OCI-LY7 (cell line): Measurements from ENCODE around the gene ZNF488. TPM values are rescaled to one million over a fixed set of nuclear protein-coding genes. Genes with fewer than 3 reads are reported as not detected.

Experiments
- BruUV-seq: library from RNA; stranded (reverse); fragments of 400-500 nt; replicated peaks from 2 replicates; lab custom pipeline; 2021; lab: Mats Ljungman, UMichigan
- CTCF ChIA-PET: fragments of 300-600 bp; sonication (Branson Sonifier 250); formaldehyde crosslinking; loops from one replicate; lab custom pipeline; 2022; ENCODE audit warnings: antibody characterized with exemption; ENCODE audit not compliant: unreplicated experiment; lab: Charles Lee
- POLR2A ChIA-PET: fragments of 300-600 bp; sonication (Branson Sonifier 250); formaldehyde crosslinking; loops from one replicate; lab custom pipeline; 2022; ENCODE audit warnings: antibody characterized with exemption; lab: Charles Lee
- DNase-seq: peaks from one replicate; pipeline ENCODE4 v3.0.0-alpha.2; 2015; ENCODE audit warnings: low spot score
- H2AFZ ChIP-seq: fragments of 200-600 bp; sonication (generic), shearing (Covaris generic); 2 replicates; pipeline ENCODE4 v1.6.1; 2014; ENCODE audit warnings: mild to moderate bottlenecking, antibody characterized with exemption, low read length, moderate library complexity
- H3K27ac ChIP-seq: fragments of 200-600 bp; sonication (generic); 2 replicates; pipeline ENCODE4 v1.5.1; 2014; ENCODE audit warnings: mixed run types, low read depth, mild to moderate bottlenecking, moderate library complexity, low read length, inconsistent platforms; ENCODE audit not compliant: poor library complexity, severe bottlenecking
- H3K36me3 ChIP-seq: fragments of 200-600 bp; sonication (generic); 2 replicates; pipeline ENCODE4 v1.6.1; 2014; ENCODE audit warnings: mild to moderate bottlenecking, antibody characterized with exemption, low read length, moderate library complexity, mixed read lengths; ENCODE audit not compliant: insufficient read depth
- H3K4me1 ChIP-seq: fragments of 200-600 bp; sonication (generic); 2 replicates; pipeline ENCODE4 v1.5.1; 2014; ENCODE audit warnings: mild to moderate bottlenecking, low read length; ENCODE audit not compliant: insufficient read depth, poor library complexity, severe bottlenecking
- H3K4me2 ChIP-seq: fragments of 200-600 bp; sonication (generic); 2 replicates; pipeline ENCODE4 v1.6.1; 2014; ENCODE audit warnings: mild to moderate bottlenecking, low read length
- H3K4me3 ChIP-seq: fragments of 200-600 bp; sonication (generic); 2 replicates; pipeline ENCODE4 v1.5.1; 2014; ENCODE audit warnings: mild to moderate bottlenecking, low read depth, low read length; ENCODE audit not compliant: poor library complexity, severe bottlenecking
- H3K79me2 ChIP-seq: fragments of 200-600 bp; sonication (generic); 2 replicates; pipeline ENCODE4 v1.6.1; 2016; ENCODE audit warnings: low read depth, mild to moderate bottlenecking, low read length, moderate library complexity, mixed read lengths; ENCODE audit not compliant: insufficient read depth
- H3K9me2 ChIP-seq: fragments of 200-600 bp; sonication (generic); 2 replicates; pipeline ENCODE4 v1.6.1; 2016; ENCODE audit warnings: mild to moderate bottlenecking, low read length, mixed read lengths; ENCODE audit not compliant: insufficient read depth
- H3K9me3 ChIP-seq: fragments of 200-600 bp; sonication (generic); 2 replicates; pipeline ENCODE4 v1.6.1; 2014; ENCODE audit warnings: mild to moderate bottlenecking, mixed run types, low read length, mixed read lengths
- H4K20me1 ChIP-seq: fragments of 200-600 bp; sonication (generic); 2 replicates; pipeline ENCODE4 v1.6.1; 2014; ENCODE audit warnings: mild to moderate bottlenecking, antibody characterized with exemption, low read length, moderate library complexity, mixed read lengths; ENCODE audit not compliant: insufficient read depth
- EZH2phosphoT487 ChIP-seq: fragments of 200-600 bp; sonication (generic); IDR thresholded peaks from 2 replicates; pipeline ENCODE4 v1.6.1; 2018; ENCODE audit warnings: low read depth, borderline replicate concordance, mild to moderate bottlenecking, mixed run types, antibody characterized with exemption, low read length, moderate library complexity, mixed read lengths
- intact Hi-C: fragments of 100-400 bp; cut with micrococcal nuclease; formaldehyde crosslinking; loops from one replicate; pipeline ENCODE4 v1.10.0; 2022; ENCODE audit not compliant: unreplicated experiment
- total RNA-seq, 2 experiments: library from RNA; depleted of rRNA in 1 of 2; stranded (reverse); fragments of >200 nt in 1 of 2; shearing (Covaris generic) in 1 of 2; gene quantifications; 2 replicates each; pipeline ENCODE4 v1.2.3, GENCODE V29; 2014 to 2022
- TF ChIP-seq, protein P1 (sequence below): fragments of 200-600 bp; sonication (generic); conservative IDR thresholded peaks from 2 replicates; pipeline ENCODE4 v1.5.1; 2014; ENCODE audit warnings: mild to moderate bottlenecking, antibody characterized with exemption, low read length, moderate library complexity, mixed read lengths

The ZNF488 gene
- total RNA-seq, 2 experiments from 2014 or later: 0.06 to 0.34 TPM

DNA sequence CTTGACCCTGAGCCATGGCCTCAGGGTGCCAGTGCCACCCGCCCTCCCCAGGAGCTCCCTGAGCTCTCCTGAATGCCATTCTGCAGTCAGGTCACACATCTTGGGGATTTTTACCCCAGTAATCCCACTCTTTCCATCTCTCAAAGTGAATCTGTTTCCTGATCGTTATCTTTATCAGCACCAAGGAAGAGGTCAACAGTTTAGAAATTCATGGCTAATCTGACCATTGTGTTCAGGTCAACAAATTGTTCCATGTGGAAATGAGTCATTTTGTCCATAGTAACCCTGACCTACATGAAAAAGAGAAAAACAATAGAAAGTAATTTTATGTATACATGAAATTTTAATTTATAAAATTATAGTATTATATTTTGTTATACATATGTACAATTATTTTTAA, 28.8 kb upstream of the ZNF488 start:
- Histone ChIP-seq H3K27ac (no peak overlapping the region), H3K36me3 (no peaks in the 10 kb centered on the region), H3K4me2 (no peak overlapping the region), H4K20me1 (no peaks in the 10 kb centered on the region), H3K79me2 (no peaks in the 10 kb centered on the region), H3K4me1 (peaks cover 11% of the 10 kb centered on the region), H3K9me3 (no peaks in the 10 kb centered on the region), H2AFZ (no peak overlapping the region), H3K9me2 (no peaks in the 10 kb centered on the region), H3K4me3 (no peak overlapping the region)
- DNase-seq: no peak
- intact Hi-C loops: no loop called here
- ChIA-PET POLR2A (no interaction called here), CTCF (no interaction called here)
- TF ChIP-seq EZH2phosphoT487: no peak
- TF ChIP-seq, protein P1, sequence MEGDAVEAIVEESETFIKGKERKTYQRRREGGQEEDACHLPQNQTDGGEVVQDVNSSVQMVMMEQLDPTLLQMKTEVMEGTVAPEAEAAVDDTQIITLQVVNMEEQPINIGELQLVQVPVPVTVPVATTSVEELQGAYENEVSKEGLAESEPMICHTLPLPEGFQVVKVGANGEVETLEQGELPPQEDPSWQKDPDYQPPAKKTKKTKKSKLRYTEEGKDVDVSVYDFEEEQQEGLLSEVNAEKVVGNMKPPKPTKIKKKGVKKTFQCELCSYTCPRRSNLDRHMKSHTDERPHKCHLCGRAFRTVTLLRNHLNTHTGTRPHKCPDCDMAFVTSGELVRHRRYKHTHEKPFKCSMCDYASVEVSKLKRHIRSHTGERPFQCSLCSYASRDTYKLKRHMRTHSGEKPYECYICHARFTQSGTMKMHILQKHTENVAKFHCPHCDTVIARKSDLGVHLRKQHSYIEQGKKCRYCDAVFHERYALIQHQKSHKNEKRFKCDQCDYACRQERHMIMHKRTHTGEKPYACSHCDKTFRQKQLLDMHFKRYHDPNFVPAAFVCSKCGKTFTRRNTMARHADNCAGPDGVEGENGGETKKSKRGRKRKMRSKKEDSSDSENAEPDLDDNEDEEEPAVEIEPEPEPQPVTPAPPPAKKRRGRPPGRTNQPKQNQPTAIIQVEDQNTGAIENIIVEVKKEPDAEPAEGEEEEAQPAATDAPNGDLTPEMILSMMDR: no peak
- no TSS peak for BruUV-seq

DNA sequence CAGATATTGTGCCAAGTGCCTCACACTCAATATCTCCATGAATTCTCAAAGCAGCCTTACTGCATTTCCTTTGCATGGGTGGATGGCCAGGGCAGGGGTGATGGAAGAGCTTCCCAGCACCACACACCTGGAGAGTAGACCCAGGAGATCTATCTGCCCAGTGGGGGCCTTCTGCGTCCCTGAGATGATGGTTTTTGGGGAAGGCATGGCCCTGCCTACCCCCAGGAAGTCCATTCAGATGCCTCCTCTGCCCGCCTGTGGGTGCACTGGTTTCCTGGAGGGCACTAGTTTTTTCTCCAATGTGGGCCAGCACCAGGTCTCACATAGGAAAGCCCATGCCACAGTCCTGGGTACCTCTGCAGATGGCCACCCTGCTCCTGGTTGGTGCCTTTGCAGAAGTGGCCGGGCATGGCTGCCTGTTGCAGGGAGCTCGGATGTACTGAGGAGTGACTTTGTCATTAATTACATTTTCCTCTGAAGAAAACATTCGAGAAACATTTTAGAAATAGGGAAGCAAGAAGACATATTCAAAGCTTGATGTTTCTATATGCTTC, 28.2 kb upstream of the ZNF488 start:
- H3K36me3 ChIP-seq: no peaks in the 10 kb centered on the region
- no peak for TF ChIP-seq EZH2phosphoT487
- TF ChIP-seq, protein P1: no peak
- no peaks in the 10 kb centered on the region for H3K79me2 ChIP-seq
- DNase-seq: no peak
- H3K4me3 ChIP-seq: no peak overlapping the region
- ChIA-PET POLR2A (no interaction called here), CTCF (no interaction called here)
- intact Hi-C loops: no loop called here
- no peak overlapping the region for H3K27ac ChIP-seq
- no peak overlapping the region for H2AFZ ChIP-seq
- no TSS peak for BruUV-seq
- no peaks in the 10 kb centered on the region for H3K9me2 ChIP-seq
- no peak overlapping the region for H3K4me2 ChIP-seq
- H3K4me1 ChIP-seq: peaks cover 11% of the 10 kb centered on the region
- no peaks in the 10 kb centered on the region for H3K9me3 ChIP-seq
- no peaks in the 10 kb centered on the region for H4K20me1 ChIP-seq

DNA sequence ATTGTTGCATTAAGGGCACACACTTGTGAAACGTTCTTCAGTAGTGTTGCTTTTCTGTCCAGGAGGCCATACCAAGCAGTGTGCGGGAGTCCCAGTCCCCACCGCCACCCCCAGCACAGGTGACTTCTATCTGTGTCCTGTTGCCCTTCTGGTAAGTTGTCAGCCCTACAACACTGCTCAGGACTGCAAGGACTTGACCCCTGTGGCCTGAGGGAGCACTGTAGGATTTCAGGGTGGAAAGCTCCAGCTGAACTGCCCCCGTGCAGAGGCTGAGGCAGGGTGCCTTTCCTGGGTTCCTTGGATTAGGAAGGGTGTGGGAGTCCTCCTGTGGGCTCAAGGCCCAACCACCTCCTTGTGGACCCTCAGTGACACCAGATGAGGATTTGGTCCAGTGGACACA, 26.8 kb upstream of the ZNF488 start:
- ChIA-PET CTCF (no interaction called here), POLR2A (no interaction called here)
- Histone ChIP-seq H3K4me2 (no peak overlapping the region), H3K79me2 (no peaks in the 10 kb centered on the region), H3K4me3 (no peak overlapping the region), H3K4me1 (peaks cover 11% of the 10 kb centered on the region), H4K20me1 (no peaks in the 10 kb centered on the region), H3K36me3 (no peaks in the 10 kb centered on the region), H2AFZ (no peak overlapping the region), H3K27ac (no peak overlapping the region), H3K9me2 (no peaks in the 10 kb centered on the region), H3K9me3 (no peaks in the 10 kb centered on the region)
- TF ChIP-seq EZH2phosphoT487: no peak
- TF ChIP-seq, protein P1: no peak
- no TSS peak for BruUV-seq
- intact Hi-C loops: no loop called here
- DNase-seq: no peak
